H9 (cell line): ENCODE data around the gene SH3RF3. TPM values are rescaled to one million over a fixed set of nuclear protein-coding genes. Genes with fewer than 3 reads are reported as not detected.

Experiments
- DNase-seq: peaks from one replicate; pipeline ENCODE4 v3.0.0-alpha.2; 2017
- H2AFZ ChIP-seq: one replicate; pipeline ENCODE4 v1.6.1; 2013; ENCODE audit warnings: mild to moderate bottlenecking, low read length, control low read depth, moderate library complexity
- H2AK5ac ChIP-seq: 2 replicates; pipeline ENCODE4 v1.6.1; 2013; ENCODE audit warnings: low read length, control low read depth, mixed read lengths; ENCODE audit not compliant: insufficient read length
- H2BK120ac ChIP-seq: one replicate; pipeline ENCODE4 v1.6.1; 2013; ENCODE audit warnings: low read depth, mild to moderate bottlenecking, low read length, control low read depth, inconsistent platforms; ENCODE audit not compliant: poor library complexity, severe bottlenecking
- H2BK12ac ChIP-seq: 2 replicates; pipeline ENCODE4 v1.6.1; 2013; ENCODE audit warnings: low read length, control low read depth, mixed read lengths, low read depth; ENCODE audit not compliant: insufficient read length
- H2BK15ac ChIP-seq: 2 replicates; pipeline ENCODE4 v1.6.1; 2013; ENCODE audit warnings: low read depth, low read length, control low read depth
- H2BK20ac ChIP-seq: one replicate; pipeline ENCODE4 v1.6.1; 2013; ENCODE audit warnings: low read depth, mild to moderate bottlenecking, low read length, control low read depth, inconsistent platforms; ENCODE audit not compliant: poor library complexity, severe bottlenecking
- H2BK5ac ChIP-seq: 2 replicates; pipeline ENCODE4 v1.6.1; 2013; ENCODE audit warnings: low read length, control low read depth, mixed read lengths; ENCODE audit not compliant: insufficient read length
- H3K14ac ChIP-seq: 2 replicates; pipeline ENCODE4 v1.6.1; 2013; ENCODE audit warnings: low read length, control low read depth; ENCODE audit not compliant: insufficient read depth
- H3K18ac ChIP-seq: 2 replicates; pipeline ENCODE4 v1.6.1; 2013; ENCODE audit warnings: low read depth, mild to moderate bottlenecking, mixed read lengths, low read length, control low read depth; ENCODE audit not compliant: insufficient read length
- H3K23ac ChIP-seq: 2 replicates; pipeline ENCODE4 v1.6.1; 2013; ENCODE audit warnings: low read length, control low read depth, mixed read lengths, low read depth; ENCODE audit not compliant: insufficient read length
- H3K23me2 ChIP-seq: 2 replicates; pipeline ENCODE4 v1.6.1; 2013; ENCODE audit warnings: low read depth, mild to moderate bottlenecking, mixed read lengths, low read length, control low read depth; ENCODE audit not compliant: insufficient read length, poor library complexity, severe bottlenecking
- H3K27ac ChIP-seq: 2 replicates; pipeline ENCODE4 v1.5.1; 2013; ENCODE audit warnings: low read length, control low read depth, mixed read lengths, low read depth; ENCODE audit not compliant: insufficient read length
- H3K27me3 ChIP-seq: 2 replicates; pipeline ENCODE4 v1.6.1; 2013; ENCODE audit warnings: low read length, control low read depth, inconsistent platforms; ENCODE audit not compliant: insufficient read depth
- H3K4ac ChIP-seq: 2 replicates; pipeline ENCODE4 v1.6.1; 2013; ENCODE audit warnings: low read depth, mild to moderate bottlenecking, control low read depth, inconsistent platforms, low read length, moderate library complexity
- H3K4me1 ChIP-seq: 2 replicates; pipeline ENCODE4 v1.6.1; 2013; ENCODE audit warnings: low read length, control low read depth, inconsistent platforms; ENCODE audit not compliant: insufficient read depth
- H3K4me2 ChIP-seq: 2 replicates; pipeline ENCODE4 v1.6.1; 2013; ENCODE audit warnings: low read length, control low read depth, mixed read lengths; ENCODE audit not compliant: insufficient read length, insufficient read depth
- H3K56ac ChIP-seq: 2 replicates; pipeline ENCODE4 v1.6.1; 2013; ENCODE audit warnings: low read depth, mild to moderate bottlenecking, mixed read lengths, low read length, control low read depth; ENCODE audit not compliant: insufficient read length
- H3K79me1 ChIP-seq: 2 replicates; pipeline ENCODE4 v1.6.1; 2013; ENCODE audit warnings: low read depth, mild to moderate bottlenecking, moderate library complexity, low read length, control low read depth, inconsistent platforms; ENCODE audit not compliant: insufficient read depth, poor library complexity, severe bottlenecking
- H3K79me2 ChIP-seq: 2 replicates; pipeline ENCODE4 v1.6.1; 2013; ENCODE audit warnings: low read length, control low read depth, inconsistent platforms; ENCODE audit not compliant: insufficient read depth
- H3K9ac ChIP-seq: 2 replicates; pipeline ENCODE4 v1.6.1; 2013; ENCODE audit warnings: low read length, control low read depth, mixed read lengths; ENCODE audit not compliant: insufficient read length; ENCODE audit errors: extremely low read depth
- H3K9me3 ChIP-seq: one replicate; pipeline ENCODE4 v1.6.1; 2013; ENCODE audit warnings: low read depth, low read length, inconsistent platforms; ENCODE audit not compliant: control insufficient read depth
- H3T11ph ChIP-seq: one replicate; pipeline ENCODE4 v1.6.1; 2013; ENCODE audit warnings: mild to moderate bottlenecking, low read length, control low read depth, inconsistent platforms
- H4K20me1 ChIP-seq: one replicate; pipeline ENCODE4 v1.6.1; 2013; ENCODE audit not compliant: control insufficient read depth, insufficient read length, insufficient read depth
- H4K5ac ChIP-seq: 2 replicates; pipeline ENCODE4 v1.6.1; 2013; ENCODE audit warnings: low read depth, mild to moderate bottlenecking, mixed read lengths, low read length, control low read depth; ENCODE audit not compliant: insufficient read length
- H4K8ac ChIP-seq: replicated peaks from 2 replicates; pipeline ENCODE4 v1.6.1; 2013; ENCODE audit warnings: low read length, control low read depth, mixed read lengths, low read depth; ENCODE audit not compliant: insufficient read length
- H4K91ac ChIP-seq: 2 replicates; pipeline ENCODE4 v1.6.1; 2013; ENCODE audit warnings: low read depth, mild to moderate bottlenecking, moderate library complexity, mixed read lengths, low read length, control low read depth; ENCODE audit not compliant: insufficient read length
- H3K27ac Mint-ChIP-seq, 3 experiments: 2 replicates in 2 of 3; 3 replicates in 1 of 3; pipeline ENCODE4 v1.8.0; 2020 to 2021; ENCODE audit warnings: mixed read lengths in 3 of 3, mild to moderate bottlenecking in 1 of 3, moderate library complexity in 1 of 3
- H3K27me3 Mint-ChIP-seq: 2 replicates; pipeline ENCODE4 v1.8.0; 2021; ENCODE audit warnings: low read depth, mild to moderate bottlenecking, moderate library complexity, mixed read lengths
- H3K36me3 Mint-ChIP-seq, 3 experiments: 2 replicates in 2 of 3; 3 replicates in 1 of 3; pipeline ENCODE4 v1.8.0; 2020 to 2021; ENCODE audit warnings: low read depth in 3 of 3, mixed read lengths in 3 of 3; ENCODE audit not compliant: insufficient read depth in 1 of 3
- H3K4me1 Mint-ChIP-seq, 2 experiments: 2 replicates each; pipeline ENCODE4 v1.8.0; 2020; ENCODE audit warnings: mixed read lengths in 2 of 2
- H3K4me3 Mint-ChIP-seq, 2 experiments: 2 replicates in 1 of 2; 3 replicates in 1 of 2; pipeline ENCODE4 v1.8.0; 2020 to 2021; ENCODE audit warnings: mild to moderate bottlenecking in 2 of 2, mixed read lengths in 2 of 2, moderate library complexity in 1 of 2
- H3K9me3 Mint-ChIP-seq, 2 experiments: 2 replicates in 1 of 2; 3 replicates in 1 of 2; pipeline ENCODE4 v1.8.0; 2020; ENCODE audit warnings: mild to moderate bottlenecking in 2 of 2, mixed read lengths in 2 of 2, moderate library complexity in 1 of 2
- WGBS: extraction: QIAGEN DNeasy Blood & Tissue Kit; methylation state at CpG from one replicate; pipeline ENCODE4 v1.1.7; 2013; ENCODE audit warnings: missing lambda C conversion rate, low lambda C conversion rate, mixed read lengths; ENCODE audit not compliant: insufficient read length; ENCODE audit errors: extremely low coverage; 5-methylcytosine and 5-hydroxymethylcytosine counted together
- total RNA-seq: library from RNA; stranded (reverse); gene quantifications from 2 replicates; pipeline ENCODE4 v1.2.1, GENCODE V29; 2021
- TF ChIP-seq, protein P1 (sequence below): fragments of 200-600 bp; sonication (generic); conservative IDR thresholded peaks from 3 replicates; pipeline ENCODE4 v1.8.0; 2021; ENCODE audit warnings: antibody characterized with exemption, mild to moderate bottlenecking

SH3RF3 gene
- total RNA-seq, 1 experiment from 2014 or later = 0.46 TPM

GRCh38 chr2:109148991-109149645 is 20.1 kb downstream of the SH3RF3 start:
- no peaks in the 10 kb centered on the region for H3K79me2 ChIP-seq
- H3K23me2 ChIP-seq = no peaks in the 10 kb centered on the region
- TF ChIP-seq, protein P1, sequence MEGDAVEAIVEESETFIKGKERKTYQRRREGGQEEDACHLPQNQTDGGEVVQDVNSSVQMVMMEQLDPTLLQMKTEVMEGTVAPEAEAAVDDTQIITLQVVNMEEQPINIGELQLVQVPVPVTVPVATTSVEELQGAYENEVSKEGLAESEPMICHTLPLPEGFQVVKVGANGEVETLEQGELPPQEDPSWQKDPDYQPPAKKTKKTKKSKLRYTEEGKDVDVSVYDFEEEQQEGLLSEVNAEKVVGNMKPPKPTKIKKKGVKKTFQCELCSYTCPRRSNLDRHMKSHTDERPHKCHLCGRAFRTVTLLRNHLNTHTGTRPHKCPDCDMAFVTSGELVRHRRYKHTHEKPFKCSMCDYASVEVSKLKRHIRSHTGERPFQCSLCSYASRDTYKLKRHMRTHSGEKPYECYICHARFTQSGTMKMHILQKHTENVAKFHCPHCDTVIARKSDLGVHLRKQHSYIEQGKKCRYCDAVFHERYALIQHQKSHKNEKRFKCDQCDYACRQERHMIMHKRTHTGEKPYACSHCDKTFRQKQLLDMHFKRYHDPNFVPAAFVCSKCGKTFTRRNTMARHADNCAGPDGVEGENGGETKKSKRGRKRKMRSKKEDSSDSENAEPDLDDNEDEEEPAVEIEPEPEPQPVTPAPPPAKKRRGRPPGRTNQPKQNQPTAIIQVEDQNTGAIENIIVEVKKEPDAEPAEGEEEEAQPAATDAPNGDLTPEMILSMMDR = no peak
- H3K18ac ChIP-seq = no peak overlapping the region
- no peaks in the 10 kb centered on the region for H3K79me1 ChIP-seq
- H3K27ac ChIP-seq = no peak overlapping the region
- no peak overlapping the region for H2BK20ac ChIP-seq
- no peak overlapping the region for H2AFZ ChIP-seq
- no peak overlapping the region for H2BK12ac ChIP-seq
- Mint-ChIP-seq H3K9me3 (no peaks in the 10 kb centered on the region), H3K27ac (no peak overlapping the region), H3K36me3 (no peaks in the 10 kb centered on the region), H3K27me3 (no peaks in the 10 kb centered on the region), H3K4me3 (no peak overlapping the region), H3K4me1 (no peaks in the 10 kb centered on the region)
- no peak overlapping the region for H4K91ac ChIP-seq
- H3K23ac ChIP-seq = no peak overlapping the region
- no peak overlapping the region for H3K14ac ChIP-seq
- no peak overlapping the region for H3K56ac ChIP-seq
- no peak overlapping the region for H2BK5ac ChIP-seq
- H3K27me3 ChIP-seq = no peaks in the 10 kb centered on the region
- WGBS = no CpG with 5 or more reads among the region's 8 CpGs
- H3T11ph ChIP-seq = no peak overlapping the region
- H3K4me1 ChIP-seq = no peaks in the 10 kb centered on the region
- no peak overlapping the region for H2BK120ac ChIP-seq
- H4K5ac ChIP-seq = no peak overlapping the region
- no peak overlapping the region for H3K4me2 ChIP-seq
- H2AK5ac ChIP-seq = no peak overlapping the region
- H3K9ac ChIP-seq = no peak overlapping the region
- no peaks in the 10 kb centered on the region for H4K20me1 ChIP-seq
- no peaks in the 10 kb centered on the region for H3K9me3 ChIP-seq
- DNase-seq = no peak
- no peak overlapping the region for H2BK15ac ChIP-seq
- no peak overlapping the region for H3K4ac ChIP-seq
- no peak overlapping the region for H4K8ac ChIP-seq
